ENCODE data around the gene CLN3.
"Not testable (repeated sequence)": the region's sequence is repeated elsewhere in the genome, so short reads cannot be mapped to it uniquely, and the experiment has no call there.

CLN3 gene

GRCh38 chr16:28492511-28492910 lies 637 bp upstream of the CLN3 start:
- no peak for FAIRE-seq
- DNase-seq (ENCODE audit: insufficient read length, low spot score): no peak

GRCh38 chr16:28491230-28491969 lies 474 bp downstream of the CLN3 start:
- FAIRE-seq: no peak
- no peak for TF ChIP-seq POLR2A (IDR thresholded peaks at IDR 0.05; ENCODE audit: low read depth, low read length)
- no peak for DNase-seq (ENCODE audit: insufficient read length, low spot score)

More at GRCh38 chr16:28492511-28492910, 637 bp upstream of the CLN3 start:
- no peak for TF ChIP-seq POLR2A (IDR thresholded peaks at IDR 0.05; ENCODE audit: low read depth, low read length)

- FAIRE-seq: no peak
- DNase-seq (ENCODE audit: insufficient read length, low spot score): no peak
- no peak for TF ChIP-seq POLR2A (IDR thresholded peaks at IDR 0.05; ENCODE audit: low read depth, low read length)
Observed at GRCh38 chr16:28486266-28486665, 5.6 kb downstream of the CLN3 start.

GRCh38 chr16:28483361-28483760 lies 8.5 kb downstream of the CLN3 start:
- not testable (repeated sequence) for FAIRE-seq; DNase-seq (ENCODE audit: insufficient read length, low spot score)

- no peak for DNase-seq (ENCODE audit: insufficient read length, low spot score)
- TF ChIP-seq POLR2A (IDR thresholded peaks at IDR 0.05; ENCODE audit: low read depth, low read length): no peak
- no peak for FAIRE-seq
Observed at GRCh38 chr16:28482026-28482425, 9.8 kb downstream of the CLN3 start.

- FAIRE-seq (no peak), DNase-seq (ENCODE audit: insufficient read length, low spot score) (no peak)
- no peak for TF ChIP-seq POLR2A (IDR thresholded peaks at IDR 0.05; ENCODE audit: low read depth, low read length)
Observed at GRCh38 chr16:28478506-28479180, 13.2 kb downstream of the CLN3 start.

- no peak for DNase-seq (ENCODE audit: insufficient read length, low spot score)
- TF ChIP-seq POLR2A (IDR thresholded peaks at IDR 0.05; ENCODE audit: low read depth, low read length): no peak
- no peak for FAIRE-seq
Observed at GRCh38 chr16:28477311-28477920, 14.5 kb downstream of the CLN3 start.

- no peak for DNase-seq (ENCODE audit: insufficient read length, low spot score)
- no peak for FAIRE-seq
- no peak for TF ChIP-seq POLR2A (IDR thresholded peaks at IDR 0.05; ENCODE audit: low read depth, low read length)
Observed at GRCh38 chr16:28475221-28475620, 16.7 kb downstream of the CLN3 start.

GRCh38 chr16:28473714-28474265 lies 18.1 kb downstream of the CLN3 start:
- no peak for TF ChIP-seq POLR2A (IDR thresholded peaks at IDR 0.05; ENCODE audit: low read depth, low read length)
- DNase-seq (ENCODE audit: insufficient read length, low spot score) (no peak), FAIRE-seq (no peak)

- DNase-seq (ENCODE audit: insufficient read length, low spot score); FAIRE-seq: not testable (repeated sequence)
Observed at GRCh38 chr16:28447081-28447480, 44.8 kb downstream of the CLN3 start.

- not testable (repeated sequence) for FAIRE-seq; DNase-seq (ENCODE audit: insufficient read length, low spot score)
Observed at GRCh38 chr16:28446388-28446787, 45.5 kb downstream of the CLN3 start.

- FAIRE-seq; DNase-seq (ENCODE audit: insufficient read length, low spot score): not testable (repeated sequence)
Observed at GRCh38 chr16:28443943-28444342, 47.9 kb downstream of the CLN3 start.

GRCh38 chr16:28438899-28439298 lies 53.0 kb downstream of the CLN3 start:
- not testable (repeated sequence) for FAIRE-seq; DNase-seq (ENCODE audit: insufficient read length, low spot score)

- DNase-seq (ENCODE audit: insufficient read length, low spot score); FAIRE-seq: not testable (repeated sequence)
Observed at GRCh38 chr16:28435340-28435739, 56.5 kb downstream of the CLN3 start.
